PFSK-1 (cell line): ENCODE results near the gene DOHH.

ENCODE experiments used
- FOXP2 ChIP-seq: optimal IDR thresholded peaks from 2 replicates; pipeline ENCODE3; 2011; ENCODE audit warnings: borderline replicate concordance, control low read depth, inconsistent platforms; ENCODE audit not compliant: insufficient read depth; ENCODE audit errors: extremely low read length, extremely low read depth
- POLR2AphosphoS5 ChIP-seq: IDR thresholded peaks from 2 replicates; pipeline ENCODE4 v1.6.1; 2012; ENCODE audit warnings: low read depth, mild to moderate bottlenecking, control low read depth, low read length, moderate library complexity
- REST ChIP-seq, 2 experiments: IDR thresholded peaks; 2 replicates each; pipeline versions ENCODE4 v1.6.1 to v1.8.0; 2011 to 2012; ENCODE audit warnings: low read depth in 2 of 2, low read length in 2 of 2, control low read depth in 1 of 2, inconsistent platforms in 1 of 2, mild to moderate bottlenecking in 1 of 2, moderate library complexity in 1 of 2; ENCODE audit not compliant: insufficient read depth in 1 of 2
- SIN3A ChIP-seq: IDR thresholded peaks from 2 replicates; pipeline ENCODE4 v1.6.1; 2012; ENCODE audit warnings: mild to moderate bottlenecking, low read length, moderate library complexity, borderline replicate concordance; ENCODE audit not compliant: insufficient read depth
- TAF1 ChIP-seq: IDR thresholded peaks from 2 replicates; pipeline ENCODE4 v1.6.1; 2012; ENCODE audit warnings: low read length, control low read depth, borderline replicate concordance; ENCODE audit not compliant: insufficient read depth

Gene DOHH

DNA sequence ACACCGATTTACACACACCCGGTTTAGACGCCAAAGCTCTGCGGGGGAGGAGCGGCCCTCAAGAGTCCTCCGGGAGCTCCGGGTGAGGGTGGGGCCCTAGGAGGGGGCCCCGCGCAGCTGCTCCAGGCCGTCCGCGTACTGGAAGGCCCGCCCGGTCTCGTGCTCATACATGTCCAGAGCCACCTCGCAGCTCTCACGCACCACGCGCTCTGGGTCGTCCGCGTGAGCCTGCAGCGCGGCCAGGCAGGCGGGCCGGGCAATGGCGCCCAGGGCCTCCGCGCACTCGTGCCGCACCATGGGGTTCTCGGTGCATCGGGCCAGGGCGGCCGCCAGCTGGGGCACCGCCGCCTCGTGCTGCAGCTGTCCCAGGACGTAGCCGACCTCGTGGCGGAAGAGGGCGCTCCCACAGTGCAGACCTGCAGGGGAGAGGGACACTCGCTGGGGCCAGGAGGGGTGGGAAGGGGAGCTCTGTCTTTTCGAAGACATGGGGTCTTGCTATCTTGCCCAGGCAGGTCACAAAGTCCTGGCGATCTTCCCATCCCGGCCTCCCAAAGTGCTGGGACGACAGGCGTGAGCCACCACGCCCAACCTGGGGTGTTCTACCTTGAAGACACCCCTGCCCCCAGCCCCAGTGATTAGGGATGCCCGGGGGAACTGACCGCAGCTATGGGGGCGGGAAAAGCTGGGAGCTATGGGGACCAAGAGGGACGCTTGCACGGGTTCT is 8.9 kb downstream of the DOHH start:
- no peak for TF ChIP-seq POLR2AphosphoS5
- TF ChIP-seq TAF1, result no peak
- no peak for TF ChIP-seq SIN3A
- TF ChIP-seq FOXP2, result no peak

GRCh38 chr19:3483226-3483628 is 17.2 kb downstream of the DOHH start, which contains the start of gene SMIM44:
TSS of gene SMIM44 (minus strand) at chr19:3483441. CDS start at chr19:3483403, 38 bp downstream.
- TF ChIP-seq REST (IDR thresholded peaks at IDR 0.05; ENCODE audit: insufficient read depth in 1 of 2, low read depth in 2 of 2, low read length in 2 of 2), result no peak
- TF ChIP-seq SIN3A, result no peak
- TF ChIP-seq POLR2AphosphoS5, result no peak
- TF ChIP-seq FOXP2, result no peak
- TF ChIP-seq TAF1, result no peak

GRCh38 chr19:3482507-3483225 is 17.8 kb downstream of the DOHH start:
- no peak for TF ChIP-seq REST (IDR thresholded peaks at IDR 0.05; ENCODE audit: insufficient read depth in 1 of 2, low read depth in 2 of 2, low read length in 2 of 2)
- no peak for TF ChIP-seq SIN3A
- TF ChIP-seq FOXP2, result no peak
- TF ChIP-seq TAF1, result no peak
- no peak for TF ChIP-seq POLR2AphosphoS5

GRCh38 chr19:3481241-3482090 is 19.0 kb downstream of the DOHH start:
- TF ChIP-seq POLR2AphosphoS5 (no peak), FOXP2 (no peak), TAF1 (no peak), REST (IDR thresholded peaks at IDR 0.05; ENCODE audit: insufficient read depth in 1 of 2, low read depth in 2 of 2, low read length in 2 of 2) (no peak), SIN3A (no peak)

DNA sequence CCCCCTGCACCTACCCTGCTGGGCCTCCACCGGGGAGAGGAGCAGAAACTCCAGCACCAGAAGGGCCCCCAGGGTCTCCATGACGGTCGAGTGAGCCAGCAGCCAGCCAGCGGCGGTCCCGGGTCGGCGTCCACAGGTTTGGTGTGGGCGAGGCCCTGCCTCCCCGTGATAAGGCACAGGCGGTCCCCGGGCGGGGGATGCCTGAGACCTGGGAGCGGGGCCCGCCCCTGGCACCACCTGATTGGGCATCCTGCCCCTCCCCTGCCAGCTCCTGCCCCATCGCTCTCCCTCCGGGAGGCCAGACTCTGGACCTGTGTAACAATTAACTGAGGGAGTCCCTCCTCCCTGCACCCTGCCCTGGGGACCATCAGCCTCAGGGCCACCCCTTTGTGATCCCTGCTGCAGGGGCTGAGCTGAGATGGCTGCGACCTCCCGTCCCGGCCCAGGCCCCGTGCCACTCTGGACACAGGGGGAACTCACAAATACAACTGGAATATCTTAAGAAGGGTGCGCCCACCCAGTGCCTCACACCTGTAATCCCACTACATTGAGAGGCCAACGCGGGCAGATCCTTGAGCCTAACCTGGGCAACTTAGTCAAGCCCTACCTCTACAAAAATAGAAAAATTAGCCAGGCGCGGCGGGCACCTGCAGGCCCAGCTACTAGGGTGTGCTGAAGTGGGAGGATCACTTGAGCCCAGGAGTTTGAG is 19.9 kb downstream of the DOHH start, which contains the start of gene SMIM24:
Gene SMIM24 (minus strand): TSS at position 143 of the 709 bp plus-strand sequence. CDS start 62 bp downstream, at position 81.
- TF ChIP-seq SIN3A, result no peak
- no peak for TF ChIP-seq TAF1
- no peak for TF ChIP-seq FOXP2
- no peak for TF ChIP-seq REST (IDR thresholded peaks at IDR 0.05; ENCODE audit: insufficient read depth in 1 of 2, low read depth in 2 of 2, low read length in 2 of 2)
- TF ChIP-seq POLR2AphosphoS5, result no peak
